NCI-H1436 treated with DMSO at 0.1 percent for 48 hours (cell line): ENCODE measurements around the gene GSTT4.
"Not testable (repeated sequence)": the region's sequence is repeated elsewhere in the genome, so short reads cannot be mapped to it uniquely, and the experiment has no call there.

Source experiments
- DNase-seq: peaks from one replicate; lab custom pipeline; 2025; lab: John Stamatoyannopoulos, UW

GSTT4 gene

DNA sequence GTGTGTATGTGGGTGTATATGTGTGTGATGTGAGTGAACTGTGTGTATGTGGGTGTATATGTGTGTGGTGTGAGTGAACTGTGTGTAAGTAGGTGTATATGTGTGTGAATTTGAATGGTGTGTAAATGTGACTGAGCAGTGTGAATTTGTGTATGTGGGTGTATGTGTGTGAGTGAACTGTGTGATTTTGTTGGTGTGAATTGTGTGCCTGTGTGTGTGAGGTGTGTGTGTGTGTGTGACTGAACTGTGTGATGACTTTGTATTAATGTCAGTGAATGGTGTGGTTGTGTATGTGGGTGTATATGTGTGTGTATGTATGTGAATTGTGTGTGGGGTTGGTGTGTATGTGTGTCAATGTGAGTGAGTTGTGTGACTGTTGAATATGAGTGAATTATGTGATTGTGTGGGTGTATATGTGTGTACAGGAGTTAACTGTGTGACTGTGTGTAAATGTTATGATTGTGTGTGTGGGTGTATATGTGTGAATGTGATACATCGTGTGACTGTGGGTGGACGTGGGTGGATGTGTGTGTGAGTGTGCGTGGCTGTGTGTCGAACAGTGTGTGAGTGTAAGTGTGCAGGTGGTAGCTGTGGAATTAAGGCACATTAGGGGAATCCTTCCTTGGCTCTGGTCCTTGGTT lies 18.6 kb downstream of the GSTT4 start:
- not testable (repeated sequence) for DNase-seq

DNA sequence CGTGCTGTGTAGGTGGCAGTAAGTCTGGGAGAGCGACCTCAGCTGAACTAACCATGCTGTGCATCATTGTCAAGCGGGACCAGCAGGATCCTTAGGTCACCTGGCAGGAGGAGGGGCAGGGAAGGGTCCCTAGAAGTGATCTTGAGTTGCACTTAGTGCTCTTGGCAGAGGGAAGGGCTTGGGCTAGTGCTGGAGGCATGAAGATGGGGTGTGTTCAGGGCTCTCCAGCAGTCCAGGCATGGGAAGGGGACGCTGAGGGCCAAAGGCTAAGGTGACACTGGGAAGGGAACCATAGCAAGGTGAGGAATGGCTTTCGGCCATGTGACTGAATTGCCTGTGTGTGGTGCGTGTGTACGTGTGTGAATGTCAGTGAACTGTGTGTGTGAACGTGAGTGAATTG lies 19.2 kb downstream of the GSTT4 start:
- not testable (repeated sequence) for DNase-seq

DNA sequence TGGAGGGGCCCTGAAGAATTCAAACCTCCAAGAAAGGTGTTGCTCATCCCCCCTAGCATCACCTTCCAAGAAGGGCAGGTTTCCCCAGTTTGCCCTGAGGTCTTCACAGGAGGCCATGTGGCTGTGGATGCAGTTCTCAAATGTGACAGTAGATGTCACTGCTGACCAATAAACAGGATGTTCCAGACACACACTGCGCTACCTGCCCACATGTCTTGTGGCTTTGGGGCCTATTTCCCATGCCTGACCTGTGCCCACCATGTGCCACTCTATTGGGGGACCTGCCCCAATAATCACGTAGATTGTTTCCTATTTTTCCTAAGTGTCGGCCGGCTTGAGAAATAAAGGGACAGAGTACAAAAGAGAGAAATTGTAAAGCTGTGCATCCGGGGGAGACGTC lies 20.8 kb downstream of the GSTT4 start:
- DNase-seq: no peak

DNA sequence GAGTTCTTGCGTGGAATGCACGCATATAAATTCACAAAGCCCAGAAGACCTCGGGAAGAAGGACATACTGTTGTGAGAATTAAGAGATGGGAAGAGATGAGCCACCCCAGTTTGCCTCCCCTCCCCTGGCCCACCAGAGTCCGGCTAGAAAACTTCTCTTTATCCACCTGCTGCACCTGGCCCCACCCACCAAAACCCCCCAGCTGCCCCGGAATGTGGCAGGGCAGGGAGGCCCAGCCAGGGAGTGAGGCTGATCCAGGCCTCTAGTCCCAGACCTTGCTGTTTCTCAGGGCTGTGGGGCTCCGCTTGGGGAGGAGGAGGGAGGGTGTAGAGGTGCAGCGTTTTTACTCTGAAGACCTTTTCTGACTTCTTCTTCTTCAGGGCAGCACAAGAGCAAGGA lies 24.7 kb downstream of the GSTT4 start:
- DNase-seq: not testable (repeated sequence)

DNA sequence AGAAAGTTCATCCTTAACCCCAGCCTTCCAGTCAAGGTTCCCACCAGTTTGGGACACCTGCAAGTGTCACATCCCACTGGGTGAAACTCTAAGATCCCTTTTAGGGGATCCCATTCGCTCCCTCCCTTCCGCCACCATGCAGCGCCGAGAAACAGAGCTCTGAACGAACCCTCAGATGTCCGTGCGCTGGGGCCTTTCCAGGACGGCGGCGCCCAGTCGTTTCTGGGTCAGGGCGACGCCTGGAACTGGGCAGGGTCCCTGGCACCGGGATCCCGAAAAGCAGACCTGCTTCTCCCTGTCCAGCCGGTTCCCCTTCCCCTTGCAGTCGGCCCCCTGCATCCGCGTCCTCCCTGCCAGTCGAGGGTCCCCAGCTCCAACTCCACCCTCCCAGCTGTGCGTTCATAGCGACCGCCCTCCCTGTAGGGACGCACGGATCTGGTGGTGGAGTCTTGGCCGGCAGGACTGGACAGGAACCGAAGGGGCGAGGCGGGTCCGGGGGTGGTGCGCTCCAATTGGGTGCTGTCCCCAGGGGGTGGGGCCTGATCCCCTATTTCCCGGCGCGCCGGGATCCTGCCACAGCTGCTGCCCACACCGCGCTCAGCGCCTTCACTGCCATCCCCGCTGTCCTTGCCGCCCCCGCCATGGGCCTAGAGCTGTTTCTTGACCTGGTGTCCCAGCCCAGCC lies 25.6 kb downstream of the GSTT4 start, which contains the start of gene GSTT2:
Gene GSTT2, plus strand, starts transcription at position 578 of the 684 bp plus-strand sequence.
- not testable (repeated sequence) for DNase-seq

DNA sequence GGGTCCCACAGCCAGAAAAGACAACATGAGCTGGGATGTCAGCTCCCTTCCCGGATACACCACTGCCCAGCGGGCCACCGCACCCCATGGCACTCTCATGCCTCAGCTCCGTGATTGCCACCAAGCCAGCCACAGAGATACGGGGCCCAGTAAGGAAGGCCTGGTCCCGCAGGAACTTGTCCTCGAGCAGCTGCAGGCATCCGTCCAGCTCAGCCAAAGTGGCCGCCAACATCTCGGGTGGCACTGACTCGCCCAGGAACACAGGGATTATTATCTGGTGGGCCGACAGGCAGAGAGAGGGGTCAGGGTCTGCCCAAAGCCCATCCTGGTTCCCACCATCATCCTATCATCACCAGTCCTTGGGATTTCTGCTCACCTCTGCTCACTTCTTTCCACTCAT lies 27.9 kb downstream of the GSTT4 start:
- DNase-seq: not testable (repeated sequence)

DNA sequence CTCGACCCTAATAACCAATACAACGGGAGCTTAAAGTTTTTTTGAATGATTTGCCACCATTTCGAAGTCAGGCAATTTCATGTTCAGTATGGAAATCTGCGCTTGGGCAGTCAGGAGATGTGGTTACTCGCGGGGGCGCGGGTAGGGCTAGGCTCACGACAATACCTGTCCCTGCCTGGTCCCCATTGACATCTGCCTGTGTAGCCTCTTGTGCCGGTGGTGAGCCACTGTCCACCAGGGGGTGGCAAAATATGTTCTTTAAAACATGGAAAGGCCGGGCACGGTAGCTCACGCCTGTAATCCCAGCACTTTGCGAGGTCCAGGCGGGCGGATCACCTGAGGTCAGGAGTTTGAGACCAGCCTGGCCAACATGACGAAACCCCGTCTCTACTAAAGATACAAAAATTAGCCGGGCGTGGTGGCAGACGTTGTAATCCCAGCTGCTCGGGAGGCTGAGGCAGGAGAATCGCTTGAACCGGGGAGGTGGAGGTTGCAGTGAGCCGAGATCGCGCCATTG lies 30.4 kb downstream of the GSTT4 start:
- not testable (repeated sequence) for DNase-seq

DNA sequence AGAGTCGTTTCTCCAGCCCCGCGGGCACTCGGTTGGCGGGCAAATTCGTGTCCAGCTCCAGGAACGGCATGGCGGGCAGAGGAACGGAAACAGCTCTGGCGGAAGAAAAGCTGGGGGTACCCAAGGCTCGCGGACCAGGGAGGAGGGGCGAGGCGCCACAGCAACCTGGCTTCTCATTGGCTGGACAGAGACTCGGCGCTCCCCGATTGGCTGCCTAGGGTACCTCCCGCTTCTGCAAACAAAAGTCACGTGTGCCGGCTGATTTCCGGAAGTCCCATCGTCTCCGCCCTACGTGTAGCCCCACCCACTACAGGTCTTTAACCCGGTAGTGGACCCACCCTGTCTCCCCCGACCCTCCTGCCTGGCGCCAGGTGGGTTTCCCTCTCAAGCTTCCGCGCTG lies 30.9 kb downstream of the GSTT4 start, which contains the start of gene DDT:
Gene DDT, minus strand, starts transcription at position 97 of the 400 bp plus-strand sequence. Its CDS starts 27 bp downstream, at position 70.
- not testable (repeated sequence) for DNase-seq

DNA sequence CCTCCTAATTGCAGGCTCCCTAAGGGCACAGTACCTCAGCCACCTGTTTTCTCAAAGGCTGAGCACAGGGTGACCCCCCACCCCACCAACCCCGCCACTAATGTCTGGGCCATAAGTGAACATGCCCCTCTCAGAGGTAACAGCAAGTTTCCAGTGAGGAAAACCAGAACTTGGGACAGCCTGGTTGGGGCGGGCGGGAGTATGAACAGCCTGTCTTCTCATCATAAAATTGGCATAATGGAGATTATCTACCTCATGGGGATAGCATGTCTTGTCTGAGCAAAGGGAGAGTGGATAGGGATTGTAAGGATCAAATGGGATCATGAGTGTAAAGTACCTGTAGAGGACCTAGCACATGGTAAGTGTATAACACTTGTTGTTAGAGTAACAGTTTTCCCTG lies 33.3 kb downstream of the GSTT4 start:
- not testable (repeated sequence) for DNase-seq

DNA sequence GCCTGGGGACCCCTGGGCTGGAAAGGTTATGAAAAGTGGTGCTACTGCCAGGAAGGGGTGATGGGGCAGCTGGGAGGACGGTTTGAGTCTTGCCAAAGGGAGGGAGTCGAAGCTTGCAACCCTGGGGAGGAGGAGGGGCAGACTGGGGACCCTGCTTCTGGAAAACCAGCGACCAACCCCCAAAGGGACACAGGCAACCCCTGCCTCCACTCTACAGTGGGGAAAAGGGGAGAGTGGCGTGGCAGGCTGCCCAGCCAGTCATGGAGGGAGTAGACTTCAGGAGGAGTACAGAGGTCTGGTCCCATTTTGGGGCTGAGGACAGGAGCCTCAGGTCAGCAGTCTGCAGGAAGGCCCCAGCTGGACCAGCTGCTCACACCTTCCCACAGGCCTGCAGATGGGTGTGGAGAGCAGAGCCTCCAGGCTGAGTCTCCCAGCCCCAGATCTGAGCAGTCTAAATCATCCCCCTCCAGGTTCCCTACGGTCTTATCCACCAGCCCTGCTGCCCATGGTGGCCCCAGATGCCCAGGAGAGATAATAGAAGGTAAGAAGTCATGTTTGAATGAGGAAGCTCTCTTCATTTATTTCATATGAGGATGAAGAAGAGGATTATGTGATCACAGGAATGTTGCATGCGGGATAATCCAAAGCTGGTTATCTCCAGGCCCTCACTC lies 34.3 kb downstream of the GSTT4 start:
- DNase-seq: no peak

DNA sequence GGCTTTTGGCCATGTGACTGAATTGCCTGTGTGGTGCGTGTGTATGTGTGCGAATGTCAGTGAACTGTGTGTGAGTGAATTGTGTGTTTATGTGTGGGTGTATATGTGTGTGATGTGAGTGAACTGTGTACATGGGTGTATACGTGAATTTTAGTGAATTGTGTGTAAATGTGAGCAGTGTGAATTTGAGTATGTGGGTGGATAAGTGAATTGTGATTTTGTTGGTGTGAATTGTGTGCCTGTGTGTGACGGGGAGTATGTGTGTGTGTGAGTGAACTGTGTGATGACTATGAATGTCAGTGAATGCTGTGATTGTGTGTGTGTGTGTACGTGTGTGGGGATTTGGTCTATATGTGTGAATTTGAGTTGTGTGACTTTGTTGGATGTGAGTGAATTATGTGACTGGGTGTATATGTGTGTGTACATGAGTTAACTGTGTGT lies 35.0 kb downstream of the GSTT4 start:
- no peak for DNase-seq

DNA sequence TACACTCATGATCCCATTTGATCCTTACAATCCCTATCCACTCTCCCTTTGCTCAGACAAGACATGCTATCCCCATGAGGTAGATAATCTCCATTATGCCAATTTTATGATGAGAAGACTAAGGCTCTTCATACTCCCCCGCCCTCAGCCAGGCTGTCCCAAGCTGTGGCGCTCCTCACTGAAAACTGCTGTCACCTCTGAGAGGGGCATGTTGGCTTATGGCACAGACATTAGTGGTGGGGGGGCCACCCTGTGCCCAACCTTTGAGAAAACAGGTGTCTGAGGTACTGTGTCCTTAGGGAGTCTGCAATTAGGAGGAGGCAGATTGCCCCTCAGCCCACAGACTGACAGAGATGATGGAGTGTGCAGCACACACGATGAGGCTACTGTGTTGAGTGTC lies 36.2 kb downstream of the GSTT4 start:
- DNase-seq: no peak

DNA sequence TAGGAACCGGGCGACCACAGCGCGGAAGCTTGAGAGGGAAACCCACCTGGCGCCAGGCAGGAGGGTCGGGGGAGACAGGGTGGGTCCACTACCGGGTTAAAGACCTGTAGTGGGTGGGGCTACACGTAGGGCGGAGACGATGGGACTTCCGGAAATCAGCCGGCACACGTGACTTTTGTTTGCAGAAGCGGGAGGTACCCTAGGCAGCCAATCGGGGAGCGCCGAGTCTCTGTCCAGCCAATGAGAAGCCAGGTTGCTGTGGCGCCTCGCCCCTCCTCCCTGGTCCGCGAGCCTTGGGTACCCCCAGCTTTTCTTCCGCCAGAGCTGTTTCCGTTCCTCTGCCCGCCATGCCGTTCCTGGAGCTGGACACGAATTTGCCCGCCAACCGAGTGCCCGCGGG lies 38.7 kb downstream of the GSTT4 start, which contains the start of gene DDTL:
Gene DDTL, plus strand, starts transcription at position 321 of the 400 bp plus-strand sequence. Its CDS starts 27 bp downstream, at position 348.
- DNase-seq: not testable (repeated sequence)

DNA sequence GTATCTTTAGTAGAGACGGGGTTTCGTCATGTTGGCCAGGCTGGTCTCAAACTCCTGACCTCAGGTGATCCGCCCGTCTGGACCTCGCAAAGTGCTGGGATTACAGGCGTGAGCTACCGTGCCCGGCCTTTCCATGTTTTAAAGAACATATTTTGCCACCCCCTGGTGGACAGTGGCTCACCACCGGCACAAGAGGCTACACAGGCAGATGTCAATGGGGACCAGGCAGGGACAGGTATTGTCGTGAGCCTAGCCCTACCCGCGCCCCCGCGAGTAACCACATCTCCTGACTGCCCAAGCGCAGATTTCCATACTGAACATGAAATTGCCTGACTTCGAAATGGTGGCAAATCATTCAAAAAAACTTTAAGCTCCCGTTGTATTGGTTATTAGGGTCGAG lies 39.2 kb downstream of the GSTT4 start:
- DNase-seq: not testable (repeated sequence)

DNA sequence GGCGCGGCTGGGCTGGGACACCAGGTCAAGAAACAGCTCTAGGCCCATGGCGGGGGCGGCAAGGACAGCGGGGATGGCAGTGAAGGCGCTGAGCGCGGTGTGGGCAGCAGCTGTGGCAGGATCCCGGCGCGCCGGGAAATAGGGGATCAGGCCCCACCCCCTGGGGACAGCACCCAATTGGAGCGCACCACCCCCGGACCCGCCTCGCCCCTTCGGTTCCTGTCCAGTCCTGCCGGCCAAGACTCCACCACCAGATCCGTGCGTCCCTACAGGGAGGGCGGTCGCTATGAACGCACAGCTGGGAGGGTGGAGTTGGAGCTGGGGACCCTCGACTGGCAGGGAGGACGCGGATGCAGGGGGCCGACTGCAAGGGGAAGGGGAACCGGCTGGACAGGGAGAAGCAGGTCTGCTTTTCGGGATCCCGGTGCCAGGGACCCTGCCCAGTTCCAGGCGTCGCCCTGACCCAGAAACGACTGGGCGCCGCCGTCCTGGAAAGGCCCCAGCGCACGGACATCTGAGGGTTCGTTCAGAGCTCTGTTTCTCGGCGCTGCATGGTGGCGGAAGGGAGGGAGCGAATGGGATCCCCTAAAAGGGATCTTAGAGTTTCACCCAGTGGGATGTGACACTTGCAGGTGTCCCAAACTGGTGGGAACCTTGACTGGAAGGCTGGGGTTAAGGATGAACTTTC lies 44.0 kb downstream of the GSTT4 start, which contains the start of gene GSTT2B:
Gene GSTT2B, minus strand, starts transcription at position 112 of the 688 bp plus-strand sequence. Its CDS starts 64 bp downstream, at position 48.
- DNase-seq: not testable (repeated sequence)

DNA sequence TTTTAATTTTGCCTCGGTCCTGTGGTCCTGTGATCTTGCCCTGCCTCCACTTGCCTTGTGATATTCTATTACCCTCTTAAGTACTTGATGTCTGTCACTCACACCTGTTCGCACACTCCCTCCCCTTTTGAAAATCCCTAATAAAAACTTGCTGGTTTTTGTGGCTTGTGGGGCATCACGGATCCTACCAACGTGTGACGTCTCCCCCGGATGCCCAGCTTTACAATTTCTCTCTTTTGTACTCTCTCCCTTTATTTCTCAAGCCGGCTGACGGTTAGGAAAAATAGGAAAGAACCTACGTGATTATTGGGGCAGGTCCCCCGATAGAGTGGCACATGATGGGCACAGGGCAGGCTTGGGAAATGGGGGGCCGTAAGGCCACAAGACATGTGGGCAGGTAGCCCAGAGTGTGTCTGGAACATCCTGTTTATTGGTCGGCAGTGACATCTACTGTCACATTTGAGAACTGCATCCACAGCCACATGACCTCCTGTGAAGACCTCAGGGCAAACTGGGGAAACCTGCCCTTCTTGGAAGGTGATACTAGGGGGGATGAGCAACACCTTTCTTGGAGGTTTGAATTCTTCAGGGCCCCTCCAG lies 48.9 kb downstream of the GSTT4 start:
- DNase-seq: not testable (repeated sequence)

DNA sequence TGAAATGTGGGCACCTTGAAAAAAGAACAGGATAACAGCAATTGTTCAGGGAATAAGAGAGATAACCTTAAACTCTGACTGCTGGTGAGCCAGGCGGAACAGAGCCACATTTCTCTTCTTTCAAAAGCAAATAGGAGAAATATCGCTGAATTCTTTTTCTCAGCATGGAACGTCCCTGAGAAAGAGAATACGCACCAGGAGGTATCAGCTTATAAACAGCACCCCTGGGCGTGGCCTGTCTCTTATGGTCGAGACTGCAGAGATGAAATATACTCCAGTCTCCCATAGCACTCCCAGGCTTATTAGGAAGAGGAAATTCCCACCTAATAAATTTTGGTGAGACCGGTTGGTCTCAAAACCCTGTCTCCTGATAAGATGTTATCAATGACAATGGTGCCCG lies 49.4 kb downstream of the GSTT4 start:
- DNase-seq: not testable (repeated sequence)

DNA sequence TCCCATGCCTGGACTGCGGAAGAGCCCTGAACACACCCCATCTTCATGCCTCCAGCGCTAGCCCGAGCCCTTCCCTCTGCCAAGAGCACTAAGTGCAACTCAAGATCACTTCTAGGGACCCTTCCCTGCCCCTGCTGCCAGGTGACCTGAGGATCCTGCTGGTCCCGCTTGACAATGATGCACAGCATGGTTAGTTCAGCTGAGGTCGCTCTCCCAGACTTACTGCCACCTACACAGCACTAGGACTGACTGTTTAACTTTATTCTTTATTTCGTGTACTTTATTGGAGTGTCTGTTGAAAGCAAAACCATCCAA lies 50.3 kb downstream of the GSTT4 start:
- DNase-seq: not testable (repeated sequence)

DNA sequence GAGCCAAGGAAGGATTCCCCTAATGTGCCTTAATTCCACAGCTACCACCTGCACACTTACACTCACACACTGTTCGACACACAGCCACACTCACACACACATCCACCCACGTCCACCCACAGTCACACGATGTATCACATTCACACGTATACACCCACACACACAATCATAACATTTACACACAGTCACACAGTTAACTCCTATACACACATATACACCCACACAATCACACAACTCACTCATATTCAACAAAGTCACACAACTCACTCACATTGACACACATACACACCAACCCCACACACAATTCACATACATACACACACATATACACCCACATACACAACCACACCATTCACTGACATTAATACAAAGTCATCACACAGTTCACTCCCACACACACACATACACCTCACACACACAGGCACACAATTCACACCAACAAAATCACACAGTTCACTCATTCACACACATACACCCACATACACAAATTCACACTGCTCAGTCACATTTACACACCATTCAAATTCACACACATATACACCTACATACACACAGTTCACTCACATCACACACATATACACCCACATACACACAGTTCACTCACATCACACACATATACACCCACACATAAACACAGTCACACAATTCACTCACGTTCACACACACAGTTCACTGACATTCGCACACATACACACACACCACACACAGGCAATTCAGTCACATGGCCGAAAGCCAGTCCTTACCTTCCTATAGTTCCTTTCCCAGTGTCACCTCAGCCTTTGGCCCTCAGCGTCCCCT lies 50.9 kb downstream of the GSTT4 start:
- DNase-seq: not testable (repeated sequence)

DNA sequence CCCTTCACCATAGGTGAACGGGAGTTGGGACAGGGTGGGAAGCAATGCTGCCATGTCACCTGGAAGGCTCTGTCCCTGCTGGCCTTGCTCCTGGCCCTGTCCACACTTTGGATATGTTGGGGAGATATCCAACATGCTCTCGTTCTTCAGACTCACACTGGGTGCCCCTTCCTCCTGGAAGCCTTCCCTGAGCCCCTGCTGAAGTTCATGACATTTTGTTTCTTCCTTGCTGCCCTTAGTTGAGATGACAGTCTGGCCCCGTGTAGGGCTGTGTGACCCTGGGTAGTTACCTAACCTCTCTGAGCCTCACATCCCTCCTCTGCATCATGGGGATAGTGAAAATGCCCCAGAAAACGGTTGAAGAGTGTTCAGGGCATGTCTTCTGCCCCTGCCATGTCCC lies 51.8 kb downstream of the GSTT4 start:
- not testable (repeated sequence) for DNase-seq
